ENCODE measurements around the gene TBC1D17.

GRCh38 chr19:49887665-49888509 lies 10.4 kb downstream of the TBC1D17 start:
- TF ChIP-seq EZH2 (IDR thresholded peaks at IDR 0.05; ENCODE audit: insufficient read depth, low read length), result no peak
- no peak for TF ChIP-seq CTCF (IDR thresholded peaks at IDR 0.05; ENCODE audit: insufficient read depth, low read depth, low read length)
